Mucosa of descending colon (tissue), 3 donors: ENCODE data around the gene AP3S1. TPM values are rescaled to one million over a fixed set of nuclear protein-coding genes. Genes with fewer than 3 reads are reported as not detected.
"Not testable (repeated sequence)": the region's sequence is repeated elsewhere in the genome, so short reads cannot be mapped to it uniquely, and the experiment has no call there.

Experiments used
- ATAC-seq: fragments of 200-7000 bp; cut with Tn5 transposase; one replicate; pipeline ENCODE4 v1.9.1; 2020; ENCODE audit warnings: mild to moderate bottlenecking, moderate library complexity
- DNase-seq, 3 donors: peaks; one replicate each; pipeline ENCODE4 v3.0.0-alpha.2; 2020
- H3K36me3 ChIP-seq: fragments of 200-600 bp; one replicate; pipeline ENCODE4 v1.8.0; 2021; ENCODE audit warnings: low read depth, mild to moderate bottlenecking
- H3K4me1 ChIP-seq: fragments of 200-600 bp; one replicate; pipeline ENCODE4 v1.8.0; 2021; ENCODE audit warnings: low read depth, mild to moderate bottlenecking
- H3K4me3 ChIP-seq: fragments of 200-600 bp; one replicate; pipeline ENCODE4 v1.8.0; 2021; ENCODE audit warnings: mild to moderate bottlenecking
- H3K9me3 ChIP-seq: fragments of 200-600 bp; one replicate; pipeline ENCODE4 v1.8.0; 2021; ENCODE audit warnings: mild to moderate bottlenecking
- CTCF ChIP-seq: fragments of 200-600 bp; IDR thresholded peaks from one replicate; pipeline ENCODE4 v1.8.0; 2022; ENCODE audit warnings: antibody characterized with exemption, mild to moderate bottlenecking
- intact Hi-C, 2 donors: fragments of 100-400 bp; cut with DNase I in 1 of 2; cut with micrococcal nuclease in 1 of 2; formaldehyde crosslinking; loops; one replicate each; pipeline versions ENCODE4 v1.11.0 to v1.11.1; 2022; cut with DNase I, micrococcal nuclease
- total RNA-seq, 3 donors: library from RNA; stranded (reverse); fragmentation: NEBNext Ultra II Directional in 2 of 3; extraction: Animal tissue kit (Norgen Biotek cat#: 25700) in 2 of 3; gene quantifications; one replicate each; pipeline versions ENCODE4 v1.2.1 to v1.2.4, GENCODE V29; 2021 to 2023
- donor health status: DM: no; HTN: no; CAD: no; lungs with moderate emphysema.
- donor health status: DM: no; HTN: no; CAD: no.
- donor health status: DM: no; HTN: yes; CAD: no.

Gene AP3S1
- total RNA-seq, 3 donors from 2014 or later, result 75.5 to 94.8 (median 76.2) TPM

- Histone ChIP-seq H3K4me3 (no peak overlapping the region), H3K9me3 (no peaks in the 10 kb centered on the region), H3K36me3 (no peaks in the 10 kb centered on the region), H3K4me1 (no peaks in the 10 kb centered on the region)
- no peak for DNase-seq
- no peak for TF ChIP-seq CTCF
- no peak for ATAC-seq
- intact Hi-C loops, result no loop called here
Measured at GRCh38 chr5:115920171-115920725, 78.5 kb downstream of the AP3S1 start.

GRCh38 chr5:115928578-115929407, 87.1 kb downstream of the AP3S1 start:
- H3K36me3 ChIP-seq, H3K9me3 ChIP-seq, H3K4me3 ChIP-seq, ATAC-seq, H3K4me1 ChIP-seq, intact Hi-C loops, DNase-seq: not testable (repeated sequence)

- DNase-seq, H3K9me3 ChIP-seq, ATAC-seq, H3K4me3 ChIP-seq, intact Hi-C loops, H3K36me3 ChIP-seq, H3K4me1 ChIP-seq: not testable (repeated sequence)
Measured at GRCh38 chr5:115930171-115930570, 88.4 kb downstream of the AP3S1 start.

GRCh38 chr5:115930630-115931337, 89.0 kb downstream of the AP3S1 start:
- DNase-seq (no peak), ATAC-seq (no peak)
- Histone ChIP-seq H3K36me3 (no peaks in the 10 kb centered on the region), H3K4me1 (no peaks in the 10 kb centered on the region), H3K4me3 (no peak overlapping the region), H3K9me3 (no peaks in the 10 kb centered on the region)
- intact Hi-C loops, result no loop called here
- TF ChIP-seq CTCF, result no peak

- Histone ChIP-seq H3K4me1 (no peaks in the 10 kb centered on the region), H3K36me3 (no peaks in the 10 kb centered on the region), H3K4me3 (no peak overlapping the region), H3K9me3 (no peaks in the 10 kb centered on the region)
- intact Hi-C loops, result no loop called here
- no peak for TF ChIP-seq CTCF
- no peak for DNase-seq
- ATAC-seq, result no peak
Measured at GRCh38 chr5:115932991-115933390, 91.3 kb downstream of the AP3S1 start.

- Histone ChIP-seq H3K36me3 (no peaks in the 10 kb centered on the region), H3K9me3 (no peaks in the 10 kb centered on the region), H3K4me1 (no peaks in the 10 kb centered on the region), H3K4me3 (no peak overlapping the region)
- no peak for ATAC-seq
- DNase-seq, result no peak
- no peak for TF ChIP-seq CTCF
- intact Hi-C loops, result no loop called here
Measured at GRCh38 chr5:115934388-115934974, 92.7 kb downstream of the AP3S1 start.
